HT-29 (cell line): ENCODE data around the gene NDUFB11. TPM values are rescaled to one million over a fixed set of nuclear protein-coding genes. Genes with fewer than 3 reads are reported as not detected.
"Not testable (repeated sequence)": the region's sequence is repeated elsewhere in the genome, so short reads cannot be mapped to it uniquely, and the experiment has no call there.

ENCODE experiments used
- DNase-seq: peaks from one replicate; pipeline ENCODE4 v3.0.0-alpha.2; 2015; ENCODE audit warnings: low spot score
- total RNA-seq: library from RNA; depleted of rRNA; stranded (reverse); fragments of >200 nt; shearing (Covaris generic); gene quantifications from 2 replicates; pipeline ENCODE4 v1.2.3, GENCODE V29; 2014

NDUFB11 gene
- total RNA-seq, 1 experiment from 2014 or later, result 196 TPM

- no peak for DNase-seq
These were observed 2.7 kb upstream of the NDUFB11 start for GRCh38 chrX:47146936-47147859.

- DNase-seq, result peak; percentile 16
These were observed 1.8 kb upstream of the NDUFB11 start for GRCh38 chrX:47146121-47146935.

GRCh38 chrX:47145395-47146120 is 1.1 kb upstream of the NDUFB11 start:
- DNase-seq, result no peak

GRCh38 chrX:47143894-47144625 is 442 bp downstream of the NDUFB11 start:
- peak; percentile 40 for DNase-seq

GRCh38 chrX:47138171-47138570 is 6.3 kb downstream of the NDUFB11 start:
- DNase-seq, result no peak

- peak; percentile 33 for DNase-seq
These were observed 8.9 kb downstream of the NDUFB11 start for GRCh38 chrX:47135650-47136049.

GRCh38 chrX:47133493-47133892 is 11.0 kb downstream of the NDUFB11 start:
- DNase-seq, result no peak

GRCh38 chrX:47129899-47130358 is 14.6 kb downstream of the NDUFB11 start:
- no peak for DNase-seq

GRCh38 chrX:47129157-47129898 is 15.2 kb downstream of the NDUFB11 start:
- DNase-seq, result peak; percentile 95

- DNase-seq, result not testable (repeated sequence)
These were observed 20.0 kb downstream of the NDUFB11 start for GRCh38 chrX:47124466-47124865.

- not testable (repeated sequence) for DNase-seq
These were observed 27.9 kb downstream of the NDUFB11 start for GRCh38 chrX:47116551-47117110.

- no peak for DNase-seq
These were observed 32.1 kb downstream of the NDUFB11 start for GRCh38 chrX:47112316-47112954.

GRCh38 chrX:47110936-47111615 is 33.4 kb downstream of the NDUFB11 start:
- DNase-seq, result not testable (repeated sequence)

- no peak for DNase-seq
These were observed 43.3 kb downstream of the NDUFB11 start for GRCh38 chrX:47101206-47101605.

GRCh38 chrX:47098338-47099094 is 46.0 kb downstream of the NDUFB11 start:
- no peak for DNase-seq

GRCh38 chrX:47097018-47097417 is 47.5 kb downstream of the NDUFB11 start:
- DNase-seq, result no peak

- no peak for DNase-seq
These were observed 50.6 kb downstream of the NDUFB11 start for GRCh38 chrX:47093860-47094259.

GRCh38 chrX:47093248-47093647 is 51.3 kb downstream of the NDUFB11 start:
- DNase-seq, result peak; percentile 52
